ENCODE measurements around the gene ADCYAP1R1.

Gene ADCYAP1R1

DNA sequence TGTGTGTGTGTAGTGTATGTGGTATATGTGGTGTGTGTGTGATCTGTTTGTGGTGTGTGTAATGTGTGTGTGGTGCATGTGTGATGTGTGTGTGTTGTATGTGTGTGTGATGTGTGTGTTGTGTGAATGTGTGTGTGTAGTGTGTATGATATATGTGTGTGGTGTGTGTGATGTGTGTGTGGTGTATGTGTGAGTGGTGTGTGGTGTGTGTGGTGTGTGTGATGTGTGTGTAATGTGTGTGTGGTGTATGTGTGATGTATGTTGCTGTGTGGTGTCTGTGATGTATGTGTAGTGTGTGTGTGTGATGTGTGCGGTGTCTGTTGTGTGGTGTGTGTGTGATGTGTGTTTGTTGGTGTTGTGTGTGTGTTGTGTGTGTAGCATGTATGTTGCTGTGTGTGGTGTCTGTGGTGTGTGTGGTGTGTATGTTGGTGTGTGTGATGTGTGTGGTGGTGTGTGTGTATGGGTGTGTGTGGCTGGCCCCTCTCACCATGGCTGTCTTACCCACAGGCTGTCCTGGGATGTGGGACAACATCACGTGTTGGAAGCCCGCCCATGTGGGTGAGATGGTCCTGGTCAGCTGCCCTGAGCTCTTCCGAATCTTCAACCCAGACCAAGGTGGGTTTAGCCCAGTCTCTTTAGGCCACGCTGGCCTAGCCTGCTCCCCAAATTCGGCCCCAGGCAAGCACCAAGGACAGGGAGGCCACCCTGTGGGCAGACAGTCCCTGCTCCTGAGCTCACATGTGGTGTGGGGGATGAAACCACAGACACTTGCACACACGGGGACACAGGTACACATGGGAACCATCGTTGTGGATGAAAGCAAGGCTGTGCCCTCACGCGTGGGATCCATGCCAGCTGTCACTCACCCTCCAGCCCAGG is 25.6 kb downstream of the ADCYAP1R1 start:
- H3K27me3 ChIP-seq (ENCODE audit: control insufficient read depth in 1 of 2, insufficient read depth in 2 of 2, low read length in 2 of 2): peaks cover 0 to 8% of the 10 kb centered on the region in 2 donors
- H3K4me1 ChIP-seq (ENCODE audit: control insufficient read depth, insufficient read depth, low read length): peaks cover 17% of the 10 kb centered on the region
- H3K36me3 ChIP-seq (ENCODE audit: control insufficient read depth in 2 of 2, insufficient read depth in 2 of 2, low read length in 2 of 2): no peaks in the 10 kb centered on the region
- H3K27ac ChIP-seq (ENCODE audit: low read length): no peak overlapping the region
- H3K9ac ChIP-seq (ENCODE audit: low read length in 2 of 2): no peak overlapping the region
- no peaks in the 10 kb centered on the region for H3K9me3 ChIP-seq (ENCODE audit: control insufficient read depth in 2 of 2, low read length in 2 of 2)
- no peak overlapping the region for H3K4me3 ChIP-seq (ENCODE audit: low read length in 2 of 2)

GRCh38 chr7:31078363-31078990 is 26.4 kb downstream of the ADCYAP1R1 start:
- H3K4me3 ChIP-seq (ENCODE audit: low read length in 2 of 2): no peak overlapping the region
- H3K4me1 ChIP-seq (ENCODE audit: control insufficient read depth, insufficient read depth, low read length): peaks cover 17% of the 10 kb centered on the region
- H3K9me3 ChIP-seq (ENCODE audit: control insufficient read depth in 2 of 2, low read length in 2 of 2): no peaks in the 10 kb centered on the region
- H3K9ac ChIP-seq (ENCODE audit: low read length in 2 of 2): no peak overlapping the region
- H3K27ac ChIP-seq (ENCODE audit: low read length): no peak overlapping the region
- H3K36me3 ChIP-seq (ENCODE audit: control insufficient read depth in 2 of 2, insufficient read depth in 2 of 2, low read length in 2 of 2): no peaks in the 10 kb centered on the region
- peaks cover 0 to 8% of the 10 kb centered on the region in 2 donors for H3K27me3 ChIP-seq (ENCODE audit: control insufficient read depth in 1 of 2, insufficient read depth in 2 of 2, low read length in 2 of 2)

DNA sequence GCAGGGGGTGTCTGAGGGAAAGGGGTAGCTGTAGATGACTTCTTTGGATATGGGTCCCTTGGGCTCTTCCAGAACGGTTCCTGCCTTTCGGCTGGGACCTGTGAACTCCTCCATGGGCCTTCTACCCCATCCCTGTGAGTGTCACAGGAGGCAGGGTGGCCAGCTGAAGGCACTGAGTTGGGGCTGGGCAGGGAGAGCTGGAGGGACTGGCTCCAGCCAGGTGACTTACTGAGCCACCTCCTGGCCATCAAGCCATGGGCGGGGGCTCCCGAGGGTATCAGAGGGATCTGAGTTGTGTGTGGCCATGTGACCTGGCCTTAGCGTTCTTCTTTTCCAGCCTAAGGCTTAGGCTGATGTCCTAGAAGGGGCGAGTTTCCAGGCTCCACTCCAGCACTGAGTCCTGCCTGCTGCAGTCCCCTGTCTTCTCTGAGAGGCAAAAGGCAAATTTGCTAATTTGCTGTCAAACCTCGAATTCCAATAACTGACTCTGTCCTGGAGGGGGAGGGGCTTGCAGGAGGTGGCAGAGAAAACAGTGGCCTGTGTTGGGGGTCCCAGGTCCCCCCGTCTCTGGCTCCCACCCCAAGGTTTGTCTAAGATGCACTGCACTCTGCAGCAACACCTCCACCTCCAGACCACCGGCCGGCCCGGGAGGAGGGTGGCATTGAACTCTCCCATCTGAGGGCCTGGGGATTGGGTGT is 27.2 kb downstream of the ADCYAP1R1 start:
- H3K27me3 ChIP-seq (ENCODE audit: control insufficient read depth in 1 of 2, insufficient read depth in 2 of 2, low read length in 2 of 2): peaks cover 0 to 8% of the 10 kb centered on the region in 2 donors
- no peaks in the 10 kb centered on the region for H3K9me3 ChIP-seq (ENCODE audit: control insufficient read depth in 2 of 2, low read length in 2 of 2)
- H3K36me3 ChIP-seq (ENCODE audit: control insufficient read depth in 2 of 2, insufficient read depth in 2 of 2, low read length in 2 of 2): no peaks in the 10 kb centered on the region

DNA sequence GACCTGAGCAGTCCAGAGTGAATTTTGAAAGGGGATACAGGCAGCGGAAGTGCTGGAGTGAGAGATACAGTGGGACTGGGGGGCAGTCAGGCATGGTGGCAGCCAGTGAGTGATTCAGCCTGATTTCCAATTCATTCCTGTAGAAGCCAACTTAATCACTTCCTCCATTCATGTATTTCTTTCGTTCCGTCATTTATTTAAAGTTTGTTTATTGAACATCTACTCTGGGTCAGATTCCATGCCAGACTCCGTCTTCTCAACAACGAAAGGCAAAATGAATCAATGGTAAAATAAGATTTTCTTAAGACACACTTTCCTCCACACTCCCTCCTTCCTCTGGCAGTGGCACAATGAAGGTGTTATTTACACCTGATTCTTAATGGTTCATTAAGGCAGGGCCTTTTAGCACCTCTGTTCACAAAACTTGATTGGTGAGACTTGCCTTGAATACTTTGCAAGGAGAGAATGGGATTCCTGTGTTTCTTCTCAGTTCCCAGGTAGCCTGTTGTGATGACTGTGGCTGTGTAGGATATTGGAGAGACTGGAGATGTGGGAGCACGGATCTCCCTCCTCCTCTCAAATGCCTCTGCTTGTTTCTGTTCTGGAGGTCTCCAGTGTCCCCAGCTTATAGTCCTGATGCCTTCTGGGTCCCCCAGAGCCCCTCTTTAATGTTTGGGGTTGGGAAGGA is 27.9 kb downstream of the ADCYAP1R1 start:
- H3K9ac ChIP-seq (ENCODE audit: low read length in 2 of 2): no peak overlapping the region
- peaks cover 14% of the 10 kb centered on the region for H3K4me1 ChIP-seq (ENCODE audit: control insufficient read depth, insufficient read depth, low read length)
- H3K27ac ChIP-seq (ENCODE audit: low read length): no peak overlapping the region
- H3K27me3 ChIP-seq (ENCODE audit: control insufficient read depth in 1 of 2, insufficient read depth in 2 of 2, low read length in 2 of 2): peaks cover 0 to 8% of the 10 kb centered on the region in 2 donors
- H3K4me3 ChIP-seq (ENCODE audit: low read length in 2 of 2): no peak overlapping the region
- no peaks in the 10 kb centered on the region for H3K9me3 ChIP-seq (ENCODE audit: control insufficient read depth in 2 of 2, low read length in 2 of 2)
- H3K36me3 ChIP-seq (ENCODE audit: control insufficient read depth in 2 of 2, insufficient read depth in 2 of 2, low read length in 2 of 2): no peaks in the 10 kb centered on the region

More for the DNA sequence above, 27.2 kb downstream of the ADCYAP1R1 start:
- H3K4me1 ChIP-seq (ENCODE audit: control insufficient read depth, insufficient read depth, low read length): peaks cover 13% of the 10 kb centered on the region
- H3K4me3 ChIP-seq (ENCODE audit: low read length in 2 of 2): no peak overlapping the region
- no peak overlapping the region for H3K9ac ChIP-seq (ENCODE audit: low read length in 2 of 2)
- H3K27ac ChIP-seq (ENCODE audit: low read length): no peak overlapping the region

DNA sequence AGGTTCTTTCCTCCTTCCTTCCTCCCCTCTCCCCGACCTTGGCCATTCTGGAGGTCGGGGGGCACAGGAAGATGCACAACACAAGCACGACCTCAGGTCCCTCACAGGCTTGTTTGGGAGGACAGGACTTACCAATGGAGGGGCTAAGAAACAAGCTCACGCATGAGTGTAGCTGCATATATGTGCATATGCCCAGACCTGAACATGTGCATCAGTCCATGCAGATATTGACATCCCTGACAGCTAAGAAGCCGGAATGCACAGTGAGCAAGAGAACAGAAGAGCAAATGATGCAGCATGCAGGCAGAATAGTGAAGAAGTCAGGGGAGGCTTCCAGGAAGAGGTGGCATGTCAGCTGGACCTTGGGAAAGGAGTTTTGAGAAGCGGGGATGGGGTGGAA is 28.7 kb downstream of the ADCYAP1R1 start:
- Histone ChIP-seq H3K4me1 (ENCODE audit: control insufficient read depth, insufficient read depth, low read length) (peaks cover 6% of the 10 kb centered on the region), H3K27me3 (ENCODE audit: control insufficient read depth in 1 of 2, insufficient read depth in 2 of 2, low read length in 2 of 2) (peaks cover 0 to 8% of the 10 kb centered on the region in 2 donors), H3K27ac (ENCODE audit: low read length) (no peak overlapping the region), H3K4me3 (ENCODE audit: low read length in 2 of 2) (no peak overlapping the region), H3K9ac (ENCODE audit: low read length in 2 of 2) (no peak overlapping the region), H3K9me3 (ENCODE audit: control insufficient read depth in 2 of 2, low read length in 2 of 2) (no peaks in the 10 kb centered on the region), H3K36me3 (ENCODE audit: control insufficient read depth in 2 of 2, insufficient read depth in 2 of 2, low read length in 2 of 2) (no peaks in the 10 kb centered on the region)

DNA sequence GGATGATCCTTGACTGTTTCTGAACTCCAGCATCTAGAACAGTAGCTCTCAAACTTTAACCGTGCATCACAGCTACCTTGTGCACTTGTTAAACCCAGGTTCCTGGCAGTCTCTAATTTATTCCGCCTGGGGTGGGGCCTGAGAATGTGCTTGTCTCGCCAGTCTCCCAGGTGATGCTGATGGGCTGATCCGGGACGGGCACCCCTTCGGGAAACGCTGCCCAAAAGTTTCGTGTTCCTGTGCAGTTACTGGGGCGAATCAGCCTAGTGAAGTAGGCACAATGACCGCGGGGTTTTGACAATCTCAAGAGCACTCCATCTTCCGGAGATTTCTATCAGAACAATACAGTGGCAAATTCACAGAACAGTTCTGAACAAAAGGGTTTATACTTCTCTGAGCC is 29.9 kb downstream of the ADCYAP1R1 start:
- Histone ChIP-seq H3K4me1 (ENCODE audit: control insufficient read depth, insufficient read depth, low read length) (peaks cover 6% of the 10 kb centered on the region), H3K27me3 (ENCODE audit: control insufficient read depth in 1 of 2, insufficient read depth in 2 of 2, low read length in 2 of 2) (peaks cover 0 to 8% of the 10 kb centered on the region in 2 donors), H3K9me3 (ENCODE audit: control insufficient read depth in 2 of 2, low read length in 2 of 2) (no peaks in the 10 kb centered on the region), H3K36me3 (ENCODE audit: control insufficient read depth in 2 of 2, insufficient read depth in 2 of 2, low read length in 2 of 2) (no peaks in the 10 kb centered on the region), H3K9ac (ENCODE audit: low read length in 2 of 2) (no peak overlapping the region), H3K4me3 (ENCODE audit: low read length in 2 of 2) (no peak overlapping the region), H3K27ac (ENCODE audit: low read length) (peak overlapping the region; percentile 69)

DNA sequence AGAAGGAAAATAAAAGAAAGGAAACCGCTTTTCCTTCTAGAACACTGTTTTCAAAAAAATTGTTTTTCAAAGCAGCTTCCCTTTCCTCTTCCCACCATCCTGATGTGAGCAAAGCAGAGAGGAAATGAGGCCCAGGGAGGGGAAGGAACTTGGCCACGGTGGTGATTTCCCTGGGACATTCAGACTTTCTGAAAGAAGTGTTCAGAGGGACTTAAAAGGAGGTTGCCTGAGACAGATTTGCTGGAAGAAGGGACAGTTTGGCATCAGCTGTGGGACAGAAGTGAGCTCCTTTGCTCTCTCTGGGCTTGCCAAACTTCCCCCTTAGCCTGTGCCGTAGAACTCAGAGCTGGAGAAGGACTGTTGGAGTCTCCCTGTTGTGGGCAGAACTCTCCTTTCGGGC is 30.3 kb downstream of the ADCYAP1R1 start:
- H3K4me1 ChIP-seq (ENCODE audit: control insufficient read depth, insufficient read depth, low read length): peaks cover 6% of the 10 kb centered on the region
- no peak overlapping the region for H3K4me3 ChIP-seq (ENCODE audit: low read length in 2 of 2)
- no peaks in the 10 kb centered on the region for H3K9me3 ChIP-seq (ENCODE audit: control insufficient read depth in 2 of 2, low read length in 2 of 2)
- peaks cover 0 to 8% of the 10 kb centered on the region in 2 donors for H3K27me3 ChIP-seq (ENCODE audit: control insufficient read depth in 1 of 2, insufficient read depth in 2 of 2, low read length in 2 of 2)
- H3K27ac ChIP-seq (ENCODE audit: low read length): peak overlapping the region; percentile 69
- H3K9ac ChIP-seq (ENCODE audit: low read length in 2 of 2): no peak overlapping the region
- H3K36me3 ChIP-seq (ENCODE audit: control insufficient read depth in 2 of 2, insufficient read depth in 2 of 2, low read length in 2 of 2): no peaks in the 10 kb centered on the region

DNA sequence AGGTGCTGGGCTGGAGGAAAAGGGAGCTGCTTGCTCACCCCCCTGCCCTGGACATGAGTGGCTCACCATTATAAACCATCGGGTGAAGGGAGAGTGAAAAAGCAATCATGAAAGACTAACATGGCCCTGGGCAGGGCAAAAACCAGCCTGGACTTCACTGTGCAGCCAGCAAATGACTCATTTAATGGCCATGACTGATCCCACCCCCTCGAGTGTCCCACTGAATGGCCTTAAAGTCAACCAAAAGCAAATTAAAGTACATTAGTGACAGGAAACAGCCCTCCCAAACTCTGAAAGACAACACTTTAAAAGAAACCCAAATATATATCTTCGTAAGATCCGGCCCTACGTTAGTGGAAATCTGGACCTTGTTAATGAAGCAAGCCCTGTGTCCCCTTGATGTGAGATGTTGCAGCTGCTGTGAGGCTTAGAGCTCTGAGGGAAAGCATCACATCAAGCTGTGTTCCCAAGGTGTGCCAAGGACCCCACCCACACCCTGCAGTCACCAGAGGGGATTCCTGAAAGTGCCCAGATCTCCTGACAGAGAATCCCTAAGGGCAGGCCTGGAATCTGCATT is 31.2 kb downstream of the ADCYAP1R1 start:
- Histone ChIP-seq H3K4me3 (ENCODE audit: low read length in 2 of 2) (no peak overlapping the region), H3K9ac (ENCODE audit: low read length in 2 of 2) (no peak overlapping the region), H3K27me3 (ENCODE audit: control insufficient read depth in 1 of 2, insufficient read depth in 2 of 2, low read length in 2 of 2) (peaks cover 0 to 8% of the 10 kb centered on the region in 2 donors), H3K27ac (ENCODE audit: low read length) (peak overlapping the region; percentile 69), H3K36me3 (ENCODE audit: control insufficient read depth in 2 of 2, insufficient read depth in 2 of 2, low read length in 2 of 2) (no peaks in the 10 kb centered on the region), H3K9me3 (ENCODE audit: control insufficient read depth in 2 of 2, low read length in 2 of 2) (no peaks in the 10 kb centered on the region), H3K4me1 (ENCODE audit: control insufficient read depth, insufficient read depth, low read length) (peaks cover 6% of the 10 kb centered on the region)

DNA sequence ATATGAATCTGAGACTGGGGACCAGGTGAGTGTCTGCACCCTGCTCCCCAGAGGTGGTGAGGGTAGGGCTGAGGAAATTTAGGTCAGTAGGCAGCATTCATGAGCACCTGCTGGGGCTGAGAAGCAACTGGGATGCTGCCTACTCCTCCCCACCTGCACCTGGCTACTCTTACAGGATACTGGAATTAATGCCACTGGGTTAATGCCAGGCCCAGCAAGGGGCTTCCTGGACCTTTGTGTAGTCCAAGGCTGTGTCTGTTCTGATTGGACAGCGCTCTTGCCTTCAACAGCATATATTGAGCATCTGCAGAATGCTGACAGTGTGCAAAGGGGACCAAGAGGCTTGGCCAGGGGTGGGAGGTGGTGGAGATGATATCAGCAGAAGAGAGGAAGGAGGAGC is 32.1 kb downstream of the ADCYAP1R1 start:
- no peak overlapping the region for H3K27ac ChIP-seq (ENCODE audit: low read length)
- H3K36me3 ChIP-seq (ENCODE audit: control insufficient read depth in 2 of 2, insufficient read depth in 2 of 2, low read length in 2 of 2): no peaks in the 10 kb centered on the region

DNA sequence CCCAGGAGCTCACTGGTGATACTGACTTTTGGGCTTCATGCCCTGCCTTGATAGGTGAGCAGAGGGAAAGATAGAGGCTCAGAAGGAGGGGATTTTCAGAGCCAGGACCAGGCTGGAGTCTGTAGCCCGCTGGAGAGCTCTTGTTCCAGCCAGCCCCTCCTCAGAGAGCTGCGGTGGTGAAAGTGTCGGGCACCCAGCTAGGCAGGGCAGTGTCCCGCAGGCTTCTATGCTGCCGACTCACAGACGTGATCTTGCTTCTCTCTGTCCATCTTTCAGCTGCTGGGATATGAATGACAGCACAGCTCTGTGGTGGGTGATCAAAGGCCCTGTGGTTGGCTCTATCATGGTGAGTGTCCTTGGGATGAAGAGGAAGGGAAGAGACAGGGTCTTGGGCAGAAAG is 35.2 kb downstream of the ADCYAP1R1 start:
- Histone ChIP-seq H3K36me3 (ENCODE audit: control insufficient read depth in 2 of 2, insufficient read depth in 2 of 2, low read length in 2 of 2) (no peaks in the 10 kb centered on the region), H3K9ac (ENCODE audit: low read length in 2 of 2) (no peak overlapping the region), H3K9me3 (ENCODE audit: control insufficient read depth in 2 of 2, low read length in 2 of 2) (no peaks in the 10 kb centered on the region), H3K4me1 (ENCODE audit: control insufficient read depth, insufficient read depth, low read length) (peaks cover 6% of the 10 kb centered on the region), H3K4me3 (ENCODE audit: low read length in 2 of 2) (no peak overlapping the region), H3K27me3 (ENCODE audit: control insufficient read depth in 1 of 2, insufficient read depth in 2 of 2, low read length in 2 of 2) (no peaks in the 10 kb centered on the region), H3K27ac (ENCODE audit: low read length) (no peak overlapping the region)

More for the DNA sequence above, 32.1 kb downstream of the ADCYAP1R1 start:
- Histone ChIP-seq H3K27me3 (ENCODE audit: control insufficient read depth in 1 of 2, insufficient read depth in 2 of 2, low read length in 2 of 2) (peaks cover 0 to 5% of the 10 kb centered on the region in 2 donors), H3K4me1 (ENCODE audit: control insufficient read depth, insufficient read depth, low read length) (peaks cover 6% of the 10 kb centered on the region), H3K9ac (ENCODE audit: low read length in 2 of 2) (no peak overlapping the region), H3K4me3 (ENCODE audit: low read length in 2 of 2) (no peak overlapping the region), H3K9me3 (ENCODE audit: control insufficient read depth in 2 of 2, low read length in 2 of 2) (no peaks in the 10 kb centered on the region)
